ENCODE results near the gene FOXL3. TPM values are rescaled to one million over a fixed set of nuclear protein-coding genes. Genes with fewer than 3 reads are reported as not detected.

FOXL3 gene
- total and polyA plus RNA-seq, 7 donors, result not detected

- DNase-seq (no peak), ATAC-seq (no peak)
- intact Hi-C loops (cut with DNase I), result no loop called here
- WGBS, 3 donors, result 84 to 92% (median 85%) methylated on average over 15 of the region's 15 CpGs
- no peak for TF ChIP-seq CTCF (IDR thresholded peaks at IDR 0.05)
- Histone ChIP-seq H3K27me3 (ENCODE audit: insufficient read depth in 3 of 3, low read length in 2 of 3) (peaks cover 0 to 18% (median 11%) of the 10 kb centered on the region in 3 donors), H3K4me1 (no peaks in the 10 kb centered on the region), H3K4me3 (no peak overlapping the region), H3K9me3 (no peaks in the 10 kb centered on the region), H3K36me3 (ENCODE audit: insufficient read depth in 1 of 2, low read depth in 1 of 2) (no peaks in the 10 kb centered on the region), H3K27ac (no peak overlapping the region)
Observed at GRCh38 chr7:299169-299568, 9.2 kb downstream of the FOXL3 start.

- DNase-seq, result no peak
- H3K27me3 ChIP-seq (ENCODE audit: insufficient read depth in 3 of 3, low read length in 2 of 3), result peaks cover 0 to 16% (median 10%) of the 10 kb centered on the region in 3 donors
- intact Hi-C loops (cut with DNase I), result loop anchor here in 1 of 2 donors (10.0 kb wide), 1 partner anchor 65 kb away; no protein-coding TSS in a partner anchor
- no peaks in the 10 kb centered on the region for H3K4me1 ChIP-seq
- no peak overlapping the region for H3K4me3 ChIP-seq
- no peak for ATAC-seq
- no peak overlapping the region for H3K27ac ChIP-seq
- no peaks in the 10 kb centered on the region for H3K9me3 ChIP-seq
- WGBS, 3 donors, result 91 to 94% (median 93%) methylated on average over 16 of the region's 16 CpGs
- no peak for TF ChIP-seq CTCF (IDR thresholded peaks at IDR 0.05)
- H3K36me3 ChIP-seq (ENCODE audit: insufficient read depth in 1 of 2, low read depth in 1 of 2), result no peaks in the 10 kb centered on the region
Observed at GRCh38 chr7:299628-300027, 9.7 kb downstream of the FOXL3 start.

- H3K9me3 ChIP-seq, result no peaks in the 10 kb centered on the region
- no peaks in the 10 kb centered on the region for H3K36me3 ChIP-seq (ENCODE audit: insufficient read depth in 1 of 2, low read depth in 1 of 2)
- H3K4me3 ChIP-seq, result no peak overlapping the region
- TF ChIP-seq CTCF (IDR thresholded peaks at IDR 0.05), result no peak
- intact Hi-C loops (cut with DNase I), result loop anchor here in 1 of 2 donors (10.0 kb wide), 1 partner anchor 65 kb away; no protein-coding TSS in a partner anchor
- 83 to 86% (median 84%) methylated on average over 10 of the region's 10 CpGs for WGBS, 3 donors
- DNase-seq (no peak), ATAC-seq (no peak)
- H3K27ac ChIP-seq, result no peak overlapping the region
- H3K4me1 ChIP-seq, result no peaks in the 10 kb centered on the region
- peaks cover 0 to 11% (median 10%) of the 10 kb centered on the region in 3 donors for H3K27me3 ChIP-seq (ENCODE audit: insufficient read depth in 3 of 3, low read length in 2 of 3)
Observed at GRCh38 chr7:300048-300447, 10.1 kb downstream of the FOXL3 start.

- no peak overlapping the region for H3K4me3 ChIP-seq
- no peaks in the 10 kb centered on the region for H3K9me3 ChIP-seq
- H3K27ac ChIP-seq, result no peak overlapping the region
- 83 to 95% (median 89%) methylated on average over 13 of the region's 13 CpGs for WGBS, 3 donors
- no peaks in the 10 kb centered on the region for H3K36me3 ChIP-seq (ENCODE audit: insufficient read depth in 1 of 2, low read depth in 1 of 2)
- H3K4me1 ChIP-seq, result no peaks in the 10 kb centered on the region
- no peak for DNase-seq
- H3K27me3 ChIP-seq (ENCODE audit: insufficient read depth in 3 of 3, low read length in 2 of 3), result peaks cover 0 to 5% (median 5%) of the 10 kb centered on the region in 3 donors
- intact Hi-C loops (cut with DNase I), result loop anchor here in 1 of 2 donors (10.0 kb wide), 1 partner anchor 64 kb away; no protein-coding TSS in a partner anchor
- no peak for ATAC-seq
- TF ChIP-seq CTCF (IDR thresholded peaks at IDR 0.05), result no peak
Observed at GRCh38 chr7:300546-301290, 10.7 kb downstream of the FOXL3 start.

Measured in psoas muscle (tissue), 8 donors.